GM08714 (cell line): Measurements from ENCODE around the gene SOD2.
"Not testable (repeated sequence)": the region's sequence is repeated elsewhere in the genome, so short reads cannot be mapped to it uniquely, and the experiment has no call there.

Experiments used
- H3K4me3 ChIP-seq: fragments of 200-500 bp; sonication (Bioruptor generic); 2 replicates; pipeline ENCODE4 v1.5.1; 2014; ENCODE audit warnings: mild to moderate bottlenecking, low read length, inconsistent platforms
- ZNF274 ChIP-seq: IDR thresholded peaks from 2 replicates; pipeline ENCODE4 v1.6.1; 2012; ENCODE audit warnings: mild to moderate bottlenecking, low read depth, low read length

Gene SOD2

DNA sequence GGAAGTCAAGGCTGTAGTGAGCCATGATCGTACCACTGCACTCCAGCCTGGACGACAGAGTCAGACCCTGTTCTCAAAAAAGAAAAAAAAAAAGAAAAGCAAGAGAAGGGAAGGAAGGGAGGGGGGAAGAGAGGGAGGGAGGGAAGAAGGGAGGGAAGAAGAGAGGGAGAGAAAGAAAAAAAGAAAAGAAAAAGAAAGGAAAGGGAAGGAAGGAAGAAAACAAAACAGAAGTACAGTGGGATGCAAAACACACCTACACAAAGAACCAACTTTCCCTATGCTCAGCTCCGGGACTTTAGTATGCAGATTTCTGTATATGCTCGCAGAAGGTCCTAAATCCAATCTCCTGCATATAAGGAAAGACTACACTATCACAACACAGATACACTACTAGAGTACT lies 31.7 kb upstream of the SOD2 start:
- TF ChIP-seq ZNF274 = no peak
- H3K4me3 ChIP-seq = no peak overlapping the region

DNA sequence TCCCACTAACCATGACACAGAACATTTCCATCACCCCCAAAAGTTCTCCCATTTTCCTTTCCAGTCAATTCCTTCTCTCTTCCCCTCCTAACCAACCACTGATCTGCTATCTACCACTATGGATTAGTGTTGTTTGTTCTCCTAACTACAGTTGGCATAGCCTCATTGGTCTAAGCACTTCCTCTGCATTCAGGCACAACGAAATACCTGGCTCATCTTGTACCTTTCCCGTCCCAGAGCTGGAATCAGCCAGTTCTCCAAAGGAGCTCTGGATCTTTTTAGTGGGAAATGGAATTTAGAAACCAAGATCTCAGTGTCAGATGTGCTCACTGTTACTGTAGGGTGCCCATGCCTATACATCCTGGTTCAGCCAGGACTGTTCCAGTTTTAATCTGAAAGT lies 30.2 kb upstream of the SOD2 start:
- TF ChIP-seq ZNF274 = no peak
- H3K4me3 ChIP-seq = no peak overlapping the region

DNA sequence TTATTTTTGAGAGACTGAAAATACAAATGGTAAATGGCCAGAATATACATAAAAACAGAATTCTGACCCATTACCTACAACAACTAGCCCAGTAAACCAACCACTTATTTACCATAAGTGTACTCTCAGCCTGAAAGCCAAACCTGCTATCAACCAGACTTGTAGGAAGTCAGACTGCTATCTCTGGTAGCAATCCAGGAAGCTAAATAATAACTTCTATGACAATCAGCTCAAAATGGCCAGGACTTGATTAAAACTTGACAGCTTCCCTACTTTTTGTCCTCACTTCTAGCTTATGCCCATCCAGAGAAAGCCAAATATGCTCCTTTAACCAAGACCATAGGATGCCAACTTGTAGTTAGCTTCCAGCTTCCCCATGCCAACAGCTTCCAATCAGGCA lies 29.6 kb upstream of the SOD2 start:
- TF ChIP-seq ZNF274 = no peak
- no peak overlapping the region for H3K4me3 ChIP-seq

DNA sequence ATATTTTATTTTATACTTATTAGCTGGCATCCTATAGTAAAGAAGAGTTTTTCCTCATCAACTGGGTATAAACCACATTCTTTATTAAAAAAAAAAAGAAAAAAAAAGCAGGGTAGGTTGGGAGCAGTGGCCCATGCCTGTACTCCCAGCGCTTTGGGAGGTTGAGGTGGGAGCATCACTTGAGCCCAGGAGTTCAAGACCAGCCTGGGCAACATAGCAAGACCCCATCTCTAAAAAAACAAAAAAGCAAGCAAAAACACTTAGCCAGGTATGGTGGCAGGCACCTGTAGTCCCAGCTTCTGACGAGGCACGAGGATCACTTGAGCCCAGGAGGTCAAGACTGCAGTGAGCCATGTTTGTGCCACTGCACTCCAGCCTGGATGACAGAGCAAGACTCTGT lies 28.9 kb upstream of the SOD2 start:
- H3K4me3 ChIP-seq = not testable (repeated sequence)

DNA sequence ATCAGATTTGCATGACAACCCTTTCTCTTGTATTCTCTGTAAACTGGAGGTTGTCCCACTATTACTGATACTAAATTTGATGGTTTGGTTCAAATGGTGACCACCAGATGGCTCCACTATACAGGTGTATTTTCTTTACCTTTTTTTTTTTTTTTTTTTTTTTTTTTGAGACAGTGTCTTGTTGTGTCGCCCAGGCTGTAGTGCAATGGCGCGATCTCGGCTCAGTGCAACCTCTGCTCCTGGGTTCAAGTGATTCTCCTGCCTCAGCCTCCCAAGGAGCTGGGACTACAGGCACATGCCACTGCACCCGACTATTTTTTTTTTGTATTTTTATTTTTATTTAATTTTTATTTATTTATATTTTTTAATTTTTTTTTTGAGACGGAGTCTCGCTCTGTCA lies 27.7 kb upstream of the SOD2 start:
- TF ChIP-seq ZNF274 = no peak
- H3K4me3 ChIP-seq = no peak overlapping the region

DNA sequence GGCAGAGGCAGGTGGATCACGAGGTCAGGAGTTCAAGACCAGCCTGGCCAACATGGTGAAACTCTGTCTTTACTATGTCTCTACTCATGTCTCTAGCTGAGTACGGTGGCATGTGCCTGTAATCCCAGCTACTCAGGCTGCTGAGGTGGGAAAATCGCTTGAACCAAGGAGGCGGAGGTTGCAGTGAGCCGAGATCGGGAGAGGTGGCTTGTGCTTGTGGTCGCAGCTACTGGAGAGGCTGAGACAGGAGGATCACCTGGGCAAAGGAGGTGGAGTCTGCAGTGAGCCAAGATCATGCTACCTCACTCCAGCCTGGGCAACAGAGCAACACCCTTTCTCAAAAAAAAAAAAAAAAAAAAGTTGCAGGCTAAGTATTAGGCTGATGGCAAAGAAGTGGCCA lies 26.2 kb upstream of the SOD2 start:
- no peak overlapping the region for H3K4me3 ChIP-seq
- no peak for TF ChIP-seq ZNF274

DNA sequence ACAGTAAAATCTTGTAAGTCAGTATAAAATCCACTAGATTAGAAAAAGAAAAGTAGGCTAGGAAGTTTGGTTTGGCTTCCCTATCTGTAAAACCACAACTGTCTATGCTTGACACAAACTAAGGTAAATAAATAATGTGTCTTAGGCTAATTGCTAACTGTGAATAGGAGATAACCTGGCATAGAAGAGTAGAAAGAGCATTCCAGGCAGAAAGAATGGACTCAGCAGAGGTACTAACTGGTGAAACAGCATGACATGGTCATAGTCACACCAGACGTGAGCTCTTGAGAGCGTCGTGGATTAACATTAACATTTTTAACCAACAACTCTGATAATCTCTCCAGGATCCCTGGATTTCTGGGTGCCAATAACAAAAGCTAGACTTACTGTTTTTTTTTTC lies 25.6 kb upstream of the SOD2 start:
- no peak overlapping the region for H3K4me3 ChIP-seq
- no peak for TF ChIP-seq ZNF274

DNA sequence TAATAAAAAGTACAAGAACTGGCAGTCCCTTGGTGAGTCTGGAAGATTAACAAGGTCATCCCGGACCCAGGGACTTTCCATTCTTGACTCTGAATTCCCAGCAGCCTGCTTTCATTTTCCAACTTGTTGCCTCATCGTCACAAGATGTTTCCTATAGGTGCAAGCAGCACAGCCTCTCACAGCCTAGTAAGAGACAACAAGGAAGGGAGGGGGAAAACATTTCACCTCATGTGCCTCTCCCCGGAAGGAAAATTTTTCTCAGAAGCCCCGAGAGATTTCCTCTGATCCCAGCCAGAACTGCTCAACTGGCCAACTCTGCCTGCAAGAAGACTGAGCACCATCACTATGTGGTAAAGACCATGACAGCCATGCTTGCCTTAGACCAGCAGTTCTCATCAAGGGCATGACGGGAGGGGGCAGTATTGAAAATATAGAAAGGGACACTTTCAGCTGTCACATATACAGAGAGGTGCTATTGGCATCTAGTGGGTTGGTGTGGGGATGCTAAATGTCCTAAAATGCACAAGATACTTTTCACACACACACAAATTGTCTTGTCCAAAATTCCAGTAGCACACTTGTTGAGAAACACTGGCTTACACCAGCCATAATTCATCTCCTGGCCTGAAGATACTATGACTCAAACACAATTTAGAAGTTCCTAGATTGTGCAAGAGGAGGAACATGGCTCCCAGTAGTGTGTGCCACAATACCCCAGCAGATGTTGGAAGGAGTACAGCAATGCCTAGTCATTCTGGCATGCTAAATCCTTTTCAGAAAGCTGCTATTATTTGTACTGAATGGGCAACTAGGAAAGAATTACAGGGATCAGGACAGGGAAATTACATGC lies 23.4 kb upstream of the SOD2 start:
- TF ChIP-seq ZNF274 = no peak
- H3K4me3 ChIP-seq = no peak overlapping the region

DNA sequence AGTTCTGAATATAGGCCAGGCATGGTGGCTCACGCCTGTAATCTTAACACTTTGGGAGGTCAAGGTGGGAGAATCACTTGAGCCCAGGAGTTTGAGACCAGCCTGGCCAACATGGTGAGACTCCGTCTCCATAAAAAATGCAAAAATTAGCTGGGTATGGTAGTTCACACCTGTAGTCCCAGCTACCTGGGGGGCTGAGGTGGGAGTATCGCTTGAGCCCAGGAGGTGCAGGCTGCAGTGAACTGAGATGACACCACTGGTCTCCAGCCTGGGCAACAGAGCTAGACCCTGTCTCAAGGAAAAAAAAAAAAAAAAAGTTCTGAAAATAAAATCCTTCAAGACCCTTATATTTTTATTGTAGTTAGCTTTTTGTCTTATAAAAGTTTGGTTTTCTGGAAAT lies 22.6 kb upstream of the SOD2 start:
- no peak for TF ChIP-seq ZNF274
- H3K4me3 ChIP-seq = no peak overlapping the region

DNA sequence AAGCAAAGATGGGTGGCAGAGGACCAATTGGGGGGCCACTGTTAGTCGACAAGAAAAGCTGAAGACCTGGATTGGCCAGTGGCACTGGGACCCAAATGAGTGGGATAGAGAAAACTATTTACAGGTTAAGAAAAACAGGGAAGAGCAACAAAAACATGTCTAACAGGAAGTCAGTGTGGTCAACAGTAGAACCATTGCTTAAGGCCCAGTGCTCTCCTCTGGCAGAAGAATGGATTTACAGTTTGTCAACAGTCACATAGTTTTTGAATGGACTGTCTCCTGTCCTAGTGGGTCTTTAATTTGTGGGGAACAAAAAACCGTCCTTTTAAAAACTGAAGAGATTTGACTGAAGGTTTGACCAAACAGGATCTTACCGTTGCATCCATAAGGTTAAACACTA lies 22.1 kb upstream of the SOD2 start:
- no peak for TF ChIP-seq ZNF274

DNA sequence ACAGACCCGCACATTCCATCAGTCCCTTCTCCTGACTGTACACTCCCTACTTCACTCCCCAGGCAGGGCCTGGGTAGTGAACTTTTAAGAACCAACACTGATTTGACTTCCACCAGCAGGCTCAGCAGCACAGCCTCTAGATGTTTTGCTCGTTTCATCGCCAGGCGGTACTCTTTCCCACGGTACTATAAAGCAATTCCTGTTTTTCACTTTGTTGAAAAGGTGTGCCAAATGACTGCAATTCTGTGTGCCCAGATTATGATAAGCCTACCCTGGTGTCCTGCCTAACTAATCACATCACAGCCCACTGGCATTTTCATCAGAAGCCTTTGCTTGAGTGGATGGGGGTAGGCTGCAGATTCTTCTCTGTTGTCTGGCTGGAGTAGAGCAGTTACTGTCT lies 21.4 kb upstream of the SOD2 start:
- no peak for TF ChIP-seq ZNF274
- no peak overlapping the region for H3K4me3 ChIP-seq

More for the DNA sequence above, 22.1 kb upstream of the SOD2 start:
- no peak overlapping the region for H3K4me3 ChIP-seq

DNA sequence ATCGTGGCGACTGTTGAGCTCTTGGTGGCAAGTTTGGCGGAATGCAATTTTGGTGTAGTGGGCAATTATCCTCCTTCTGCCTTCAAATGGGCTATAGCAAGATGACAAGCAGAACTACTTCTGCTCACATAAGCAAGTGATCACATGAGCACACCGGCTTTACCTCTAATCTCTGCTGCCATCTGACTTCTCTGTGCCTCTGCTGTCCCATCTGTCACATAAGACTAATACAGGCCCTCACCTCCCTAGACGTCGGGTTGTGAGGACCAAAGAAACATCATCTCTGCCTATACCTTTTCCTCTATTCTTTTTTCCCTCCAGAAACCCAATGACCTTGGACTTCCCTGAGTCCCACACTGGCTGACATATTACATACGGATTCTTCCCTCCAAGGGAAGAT lies 20.9 kb upstream of the SOD2 start:
- no peak overlapping the region for H3K4me3 ChIP-seq
- TF ChIP-seq ZNF274 = no peak

DNA sequence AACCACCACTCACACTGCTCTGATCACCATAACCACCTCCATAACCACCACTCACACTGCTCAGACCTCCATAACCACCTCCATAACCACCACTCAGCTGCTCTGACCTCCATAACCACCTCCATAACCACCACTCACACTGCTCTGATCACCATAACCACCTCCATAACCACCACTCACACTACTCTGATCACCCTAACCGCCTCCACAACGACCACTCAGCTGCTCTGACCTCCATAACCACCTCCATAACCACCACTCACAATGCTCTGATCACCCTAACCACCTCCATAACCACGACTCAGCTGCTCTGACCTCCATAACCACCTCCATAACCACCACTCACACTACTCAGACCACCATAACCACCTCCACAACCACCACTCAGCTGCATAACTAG lies 19.3 kb upstream of the SOD2 start:
- not testable (repeated sequence) for H3K4me3 ChIP-seq

DNA sequence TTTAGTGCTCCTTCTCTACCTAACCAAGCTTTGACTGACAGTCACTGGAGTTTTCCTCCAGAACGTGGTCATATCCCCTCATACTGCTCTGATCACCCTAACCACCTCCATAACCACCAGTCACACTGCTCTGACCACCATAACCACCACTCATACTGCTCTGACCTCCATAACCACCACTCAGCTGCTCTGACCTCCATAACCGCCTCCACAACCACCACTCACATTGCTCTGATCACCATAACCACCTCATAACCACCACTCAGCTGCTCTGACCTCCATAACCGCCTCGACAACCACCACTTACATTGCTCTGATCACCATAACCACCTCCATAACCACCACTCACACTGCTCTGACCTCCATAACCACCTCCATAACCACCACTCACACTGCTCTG lies 17.6 kb upstream of the SOD2 start:
- not testable (repeated sequence) for H3K4me3 ChIP-seq

DNA sequence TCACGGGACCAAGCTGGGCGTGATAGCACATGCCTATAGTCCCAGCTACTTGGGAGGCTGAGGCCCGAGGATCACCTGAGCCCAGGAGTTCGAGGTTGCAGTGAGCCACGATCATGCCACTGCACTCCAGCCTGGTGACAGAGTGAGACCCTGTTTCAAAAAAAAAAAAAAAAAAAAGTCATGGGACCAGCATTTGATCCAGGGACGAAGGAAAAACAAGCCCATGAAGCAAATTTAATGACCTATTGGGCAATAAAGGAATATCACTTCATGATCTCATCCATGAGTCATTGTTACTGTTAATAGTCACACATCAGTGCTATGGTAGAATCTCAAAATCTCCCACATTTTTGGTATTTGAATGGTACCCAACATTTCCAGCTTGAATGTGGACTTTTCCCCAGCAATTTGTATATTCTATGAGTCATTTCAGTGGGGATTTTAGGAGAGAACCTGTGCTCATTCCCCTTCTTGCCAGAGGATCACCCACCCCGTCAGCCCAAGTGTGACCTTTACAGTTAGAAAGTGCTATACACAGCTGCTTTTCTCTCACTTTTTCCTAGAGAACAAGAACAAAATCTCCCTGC lies 8.5 kb upstream of the SOD2 start:
- no peak overlapping the region for H3K4me3 ChIP-seq

DNA sequence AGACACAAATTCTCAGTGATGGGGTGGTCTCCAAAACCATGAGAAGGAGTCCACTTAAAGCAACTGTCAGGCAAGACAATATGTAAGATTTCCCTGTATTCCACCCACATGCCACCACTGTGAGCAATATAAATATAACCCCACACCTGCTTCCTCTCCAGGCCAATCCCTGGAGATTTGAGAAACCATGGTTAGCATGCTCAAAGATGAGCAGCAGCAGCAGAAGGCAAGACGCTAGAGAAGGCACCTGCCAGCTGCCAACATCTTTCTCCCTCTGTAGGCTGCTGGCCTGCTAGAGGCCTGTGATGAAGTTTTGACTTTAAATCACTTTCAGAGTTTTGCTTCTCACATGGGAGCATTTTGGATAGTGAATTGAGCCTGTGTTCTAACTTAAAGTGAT lies 7.9 kb upstream of the SOD2 start:
- TF ChIP-seq ZNF274 = no peak
- H3K4me3 ChIP-seq = no peak overlapping the region

More for the DNA sequence above, 8.5 kb upstream of the SOD2 start:
- no peak for TF ChIP-seq ZNF274

DNA sequence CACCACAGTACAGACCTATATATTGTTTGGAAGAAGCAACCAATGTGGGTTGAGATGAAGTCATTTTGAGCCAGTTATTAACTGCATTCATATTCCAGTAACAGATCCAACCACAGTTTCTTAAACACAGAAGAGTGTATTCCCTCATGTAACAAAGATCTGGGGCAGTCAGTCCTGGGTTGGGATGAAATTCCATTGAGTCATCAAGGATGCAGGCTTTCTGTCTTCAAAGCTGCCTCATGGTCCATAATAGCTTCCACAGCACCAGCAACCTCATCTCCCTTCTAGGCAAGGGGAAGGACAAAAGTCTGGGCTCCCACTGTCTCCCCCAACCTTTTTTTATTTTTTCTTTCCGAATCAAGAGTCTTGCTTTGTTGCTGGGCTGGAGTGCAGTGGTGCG lies 2.9 kb upstream of the SOD2 start:
- H3K4me3 ChIP-seq = no peak overlapping the region
- TF ChIP-seq ZNF274 = no peak
